ENCODE measurements around the gene NCK2.

DNA sequence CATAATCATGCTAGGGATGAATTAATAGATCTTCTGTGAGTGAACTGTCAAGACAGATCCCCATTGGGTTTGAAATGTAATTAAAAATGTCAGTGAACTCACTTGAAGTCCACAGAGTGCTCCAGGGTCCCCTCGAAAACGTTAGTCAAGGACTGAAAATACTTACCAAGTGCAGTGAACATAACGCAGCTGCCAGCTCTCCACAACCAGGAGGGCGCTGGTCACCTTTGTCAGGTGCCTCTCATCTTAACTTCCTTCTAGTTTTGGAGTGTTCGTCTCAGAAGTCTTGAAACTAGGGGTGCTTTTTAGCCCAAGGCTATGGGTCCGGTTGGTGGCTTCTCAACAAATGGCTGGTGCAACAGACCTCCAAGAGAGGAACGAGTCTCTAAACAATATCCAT, 70.7 kb downstream of the NCK2 start:
- TF ChIP-seq, protein P1, sequence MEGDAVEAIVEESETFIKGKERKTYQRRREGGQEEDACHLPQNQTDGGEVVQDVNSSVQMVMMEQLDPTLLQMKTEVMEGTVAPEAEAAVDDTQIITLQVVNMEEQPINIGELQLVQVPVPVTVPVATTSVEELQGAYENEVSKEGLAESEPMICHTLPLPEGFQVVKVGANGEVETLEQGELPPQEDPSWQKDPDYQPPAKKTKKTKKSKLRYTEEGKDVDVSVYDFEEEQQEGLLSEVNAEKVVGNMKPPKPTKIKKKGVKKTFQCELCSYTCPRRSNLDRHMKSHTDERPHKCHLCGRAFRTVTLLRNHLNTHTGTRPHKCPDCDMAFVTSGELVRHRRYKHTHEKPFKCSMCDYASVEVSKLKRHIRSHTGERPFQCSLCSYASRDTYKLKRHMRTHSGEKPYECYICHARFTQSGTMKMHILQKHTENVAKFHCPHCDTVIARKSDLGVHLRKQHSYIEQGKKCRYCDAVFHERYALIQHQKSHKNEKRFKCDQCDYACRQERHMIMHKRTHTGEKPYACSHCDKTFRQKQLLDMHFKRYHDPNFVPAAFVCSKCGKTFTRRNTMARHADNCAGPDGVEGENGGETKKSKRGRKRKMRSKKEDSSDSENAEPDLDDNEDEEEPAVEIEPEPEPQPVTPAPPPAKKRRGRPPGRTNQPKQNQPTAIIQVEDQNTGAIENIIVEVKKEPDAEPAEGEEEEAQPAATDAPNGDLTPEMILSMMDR (conservative IDR thresholded peaks at IDR 0.05; ENCODE audit: low read depth, low read length): no peak
- no peak for TF ChIP-seq EZH2 (IDR thresholded peaks at IDR 0.05; ENCODE audit: borderline replicate concordance, low read depth, low read length, poor library complexity, severe bottlenecking)

Data from A673 (cell line).